RKO (cell line): ENCODE data around the gene REV3L.

ENCODE experiments used
- DNase-seq: peaks from one replicate; pipeline ENCODE4 v3.0.0-alpha.2; 2016; ENCODE audit warnings: low spot score

REV3L gene

DNA sequence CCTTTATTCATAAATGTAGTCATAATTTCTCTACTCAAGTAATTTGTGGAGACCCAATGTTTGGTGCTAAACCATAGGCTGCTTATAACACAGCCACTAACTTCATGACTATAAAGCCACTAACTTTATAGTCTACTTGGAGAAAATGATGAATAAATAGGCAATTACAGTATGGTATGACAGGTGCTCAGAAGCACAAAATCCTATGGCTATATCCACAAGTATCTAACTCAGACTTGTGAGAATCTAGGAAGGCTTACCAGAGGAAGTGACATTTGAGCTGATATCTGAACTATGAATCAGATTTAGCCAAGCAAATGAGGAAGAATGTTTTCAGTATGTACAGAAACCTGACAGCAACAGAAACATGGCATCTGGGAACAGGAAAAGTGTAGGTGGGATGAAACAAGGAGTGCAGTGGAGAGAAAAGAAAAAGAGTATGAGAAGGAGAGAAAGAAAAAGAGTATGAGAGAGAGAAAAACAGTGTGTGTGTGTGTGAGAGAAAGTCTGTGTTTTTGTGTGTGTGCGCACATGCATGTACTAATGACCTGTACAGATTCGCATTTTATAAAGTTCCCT lies 59.9 kb downstream of the REV3L start:
- DNase-seq = peak; percentile 24

GRCh38 chr6:111418971-111419693 lies 63.9 kb downstream of the REV3L start:
- DNase-seq = no peak

GRCh38 chr6:111417946-111418345 lies 65.1 kb downstream of the REV3L start:
- no peak for DNase-seq

- DNase-seq = no peak
Observed at GRCh38 chr6:111417181-111417585, 65.8 kb downstream of the REV3L start.

GRCh38 chr6:111416529-111416928 lies 66.5 kb downstream of the REV3L start:
- no peak for DNase-seq

DNA sequence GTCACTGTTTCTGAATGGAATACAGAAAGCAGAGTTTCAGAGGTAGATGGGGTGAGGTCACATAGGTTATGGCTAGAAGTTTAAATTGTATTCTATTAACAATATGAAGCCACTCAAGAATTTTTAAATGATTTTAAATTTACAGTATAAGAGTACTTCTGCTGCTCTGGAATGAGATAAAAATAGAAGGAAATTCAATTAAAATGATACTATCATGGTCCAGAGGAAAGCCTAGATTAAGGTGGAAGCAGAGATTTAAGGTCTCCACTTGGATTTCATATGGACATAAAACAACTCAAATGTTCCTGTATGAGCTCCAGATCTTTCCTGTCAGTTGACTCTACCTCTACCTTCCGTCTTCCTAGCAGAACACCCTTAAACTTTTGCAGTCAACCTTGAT lies 68.6 kb downstream of the REV3L start:
- no peak for DNase-seq

GRCh38 chr6:111411978-111412566 lies 70.9 kb downstream of the REV3L start:
- no peak for DNase-seq

GRCh38 chr6:111411046-111411445 lies 72.0 kb downstream of the REV3L start:
- no peak for DNase-seq

GRCh38 chr6:111410371-111410770 lies 72.6 kb downstream of the REV3L start:
- no peak for DNase-seq

DNA sequence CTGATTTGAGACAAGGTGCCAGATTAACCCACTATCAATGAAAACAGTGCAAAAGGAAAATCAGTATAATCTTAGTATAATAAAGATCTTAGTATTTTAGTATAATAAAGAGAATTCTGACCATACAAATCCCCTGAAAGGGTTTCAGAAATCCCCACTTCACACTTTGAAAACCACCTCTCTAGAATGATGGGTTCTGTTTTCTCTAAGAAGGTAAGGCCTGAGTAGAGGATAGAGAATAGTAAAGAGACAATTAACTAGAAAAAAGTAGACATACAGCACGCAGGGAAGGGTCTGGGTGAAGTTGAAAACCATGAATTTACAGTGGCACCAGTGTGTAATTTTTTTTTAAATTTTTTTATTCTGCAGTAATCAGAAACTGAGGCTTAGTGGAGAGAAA lies 73.6 kb downstream of the REV3L start:
- DNase-seq = no peak

DNA sequence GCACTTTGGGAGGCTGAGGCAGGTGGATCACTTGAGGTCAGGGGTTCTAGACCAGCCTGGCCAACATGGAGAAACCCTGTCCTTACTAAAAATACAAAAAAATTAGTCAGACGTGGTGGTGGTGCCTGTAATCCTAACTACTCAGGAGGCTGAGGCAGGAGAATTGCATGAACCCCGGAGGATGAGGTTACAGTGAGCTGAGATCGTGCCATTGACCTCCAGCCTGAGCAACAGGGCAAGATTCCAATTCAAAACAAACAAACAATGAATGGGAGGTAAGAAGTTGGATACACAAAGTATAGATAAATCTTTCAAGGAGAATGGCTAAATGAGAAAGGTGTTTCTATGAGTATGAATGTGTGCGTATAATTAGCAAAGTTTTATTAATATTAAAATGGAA lies 75.3 kb downstream of the REV3L start:
- DNase-seq = no peak

DNA sequence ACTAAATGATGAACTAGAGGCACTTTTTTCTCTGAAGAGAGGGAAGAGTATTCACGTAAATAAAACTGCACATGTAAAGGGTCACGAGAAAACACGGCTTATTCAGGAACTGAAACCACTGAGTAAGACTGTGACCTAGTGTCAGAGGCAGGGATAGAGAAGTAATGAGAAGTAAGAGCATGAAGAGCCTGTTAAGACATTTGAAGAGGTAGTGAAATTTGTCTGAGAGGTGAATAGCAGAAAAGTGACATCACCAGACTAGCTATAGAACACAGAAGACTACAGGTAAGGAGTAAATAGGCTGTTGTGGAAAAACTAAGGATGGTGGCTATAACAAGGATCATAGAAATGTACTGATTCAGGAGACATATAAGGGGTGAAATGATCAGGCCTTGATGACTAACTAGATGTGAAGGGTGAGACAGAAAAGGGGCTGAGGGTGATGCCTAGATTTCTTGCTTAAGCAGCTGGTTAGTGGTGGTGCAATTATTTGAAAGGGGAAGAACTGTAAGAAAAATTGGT lies 76.8 kb downstream of the REV3L start:
- no peak for DNase-seq

DNA sequence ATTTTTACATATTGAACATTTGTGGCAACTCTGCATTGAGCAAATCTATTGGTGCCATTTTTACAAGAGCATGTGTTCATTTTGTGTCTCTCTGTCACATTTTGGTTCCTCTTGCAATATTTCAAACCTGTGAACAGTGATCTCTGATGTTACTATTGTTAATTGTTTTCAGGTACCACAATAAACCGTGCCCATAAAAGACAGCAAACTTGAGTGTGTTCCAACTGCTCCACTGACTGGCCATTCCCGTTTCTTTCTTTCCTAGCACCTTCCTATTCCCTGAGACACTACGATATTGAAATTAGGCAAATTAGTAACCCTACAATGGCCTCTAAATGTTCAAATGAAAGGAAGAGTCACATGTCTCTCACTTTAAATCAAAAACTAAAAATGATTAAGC lies 79.6 kb downstream of the REV3L start:
- no peak for DNase-seq

DNA sequence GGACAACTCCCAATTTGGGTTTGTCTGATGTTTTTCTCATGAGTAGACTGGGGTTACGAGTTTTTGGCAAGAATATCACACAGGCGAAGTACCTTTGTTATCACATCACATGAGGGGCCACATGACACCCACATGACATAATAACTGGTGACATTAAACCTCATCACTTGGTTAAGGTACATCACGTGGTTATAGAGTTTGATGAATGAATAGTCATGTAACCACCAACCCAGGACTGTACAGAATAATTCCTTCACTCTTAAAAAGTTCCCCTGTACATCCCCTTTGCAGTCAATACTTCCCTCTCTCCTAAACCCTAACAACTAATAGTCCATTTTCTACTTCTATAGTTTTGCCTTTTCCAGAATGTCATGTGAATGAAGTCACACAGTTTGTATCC lies 83.4 kb downstream of the REV3L start:
- DNase-seq = no peak

GRCh38 chr6:111388681-111389080 lies 94.3 kb downstream of the REV3L start:
- no peak for DNase-seq

DNA sequence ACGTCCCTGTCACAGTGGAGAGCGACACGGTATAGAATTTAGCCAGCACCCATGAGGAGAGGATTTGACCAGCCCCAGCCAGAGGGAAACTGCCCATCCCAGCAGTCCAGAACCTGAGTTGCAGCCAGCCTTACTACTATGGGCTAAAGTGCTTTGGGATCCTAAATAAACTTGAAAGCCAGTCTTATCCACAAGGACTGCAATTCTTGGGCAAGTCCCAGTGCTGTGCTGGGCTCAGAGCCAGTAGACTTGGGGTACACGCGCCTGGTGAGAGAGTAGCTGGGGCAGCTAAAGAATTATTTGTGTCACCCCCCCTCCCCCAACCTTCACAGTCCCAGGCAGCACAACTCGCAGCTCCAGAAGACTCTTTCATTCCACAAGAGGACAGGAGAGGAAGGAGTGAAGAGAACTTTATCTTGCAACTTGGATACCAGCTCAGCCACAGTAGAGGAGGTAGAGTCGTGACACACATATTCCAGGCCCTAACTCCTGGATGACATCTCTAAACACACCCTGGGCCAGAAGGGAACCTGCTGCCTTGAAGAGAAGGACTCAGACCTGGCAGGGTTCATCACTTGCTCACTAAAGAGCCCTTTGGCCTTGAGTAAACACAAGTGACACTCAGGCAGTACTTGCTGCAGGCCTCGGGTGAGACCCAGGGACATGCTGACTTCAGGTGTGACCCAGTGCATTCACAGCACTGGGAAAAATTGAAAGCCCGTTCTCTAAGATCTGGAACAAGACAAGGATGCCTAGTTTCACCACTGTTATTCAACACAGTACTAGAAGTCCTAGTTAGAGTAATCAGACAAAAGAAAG lies 100.3 kb downstream of the REV3L start:
- DNase-seq = no peak

DNA sequence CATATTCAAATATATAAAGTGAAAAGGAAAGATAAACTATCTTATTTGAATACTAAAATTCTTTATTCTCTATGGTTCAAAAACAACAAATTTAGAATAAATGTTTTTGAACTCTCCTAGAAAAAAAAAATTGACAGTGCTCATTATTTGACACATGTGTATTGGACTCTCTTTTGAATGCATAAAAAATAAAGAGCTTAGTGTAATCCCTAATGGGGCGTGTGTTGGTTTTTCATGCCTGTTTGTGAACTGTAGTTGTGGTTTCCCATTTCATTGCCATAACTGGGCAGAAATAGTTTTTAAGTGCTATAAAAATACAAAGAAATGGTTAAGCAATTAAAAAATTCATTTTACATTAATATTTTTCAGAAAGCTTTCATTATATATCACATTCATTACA lies 101.3 kb downstream of the REV3L start:
- DNase-seq = no peak

DNA sequence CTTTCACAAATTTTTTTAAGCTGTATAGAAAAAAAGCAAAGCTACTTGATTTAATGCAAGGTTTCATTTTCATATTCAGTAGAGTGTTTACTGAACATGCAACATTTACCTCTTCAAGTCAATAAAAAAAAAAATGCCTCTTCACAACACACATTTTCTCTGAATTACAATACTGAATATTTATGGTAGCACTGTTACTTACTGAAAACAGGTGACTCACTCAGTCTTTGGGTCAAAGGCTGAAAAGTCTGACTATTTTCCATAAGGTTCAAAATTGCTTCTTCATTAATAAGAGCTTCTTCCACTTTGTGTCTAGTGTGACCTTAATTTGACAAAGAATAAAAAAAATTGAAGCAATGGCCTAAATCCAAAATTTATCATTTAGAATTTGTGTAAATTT lies 101.9 kb downstream of the REV3L start:
- no peak for DNase-seq

GRCh38 chr6:111379831-111380230 lies 103.2 kb downstream of the REV3L start:
- DNase-seq = no peak

GRCh38 chr6:111379302-111379701 lies 103.7 kb downstream of the REV3L start:
- no peak for DNase-seq

GRCh38 chr6:111377558-111378120 lies 105.4 kb downstream of the REV3L start:
- DNase-seq = no peak

GRCh38 chr6:111367393-111368088 lies 115.5 kb downstream of the REV3L start:
- no peak for DNase-seq
